Measurements from ENCODE around the gene PNLDC1.

The PNLDC1 gene

GRCh38 chr6:159766906-159767305 is 33.2 kb upstream of the PNLDC1 start:
- no peak overlapping the region for H3K4me3 ChIP-seq (ENCODE audit: low read length)
- TF ChIP-seq, protein P1, sequence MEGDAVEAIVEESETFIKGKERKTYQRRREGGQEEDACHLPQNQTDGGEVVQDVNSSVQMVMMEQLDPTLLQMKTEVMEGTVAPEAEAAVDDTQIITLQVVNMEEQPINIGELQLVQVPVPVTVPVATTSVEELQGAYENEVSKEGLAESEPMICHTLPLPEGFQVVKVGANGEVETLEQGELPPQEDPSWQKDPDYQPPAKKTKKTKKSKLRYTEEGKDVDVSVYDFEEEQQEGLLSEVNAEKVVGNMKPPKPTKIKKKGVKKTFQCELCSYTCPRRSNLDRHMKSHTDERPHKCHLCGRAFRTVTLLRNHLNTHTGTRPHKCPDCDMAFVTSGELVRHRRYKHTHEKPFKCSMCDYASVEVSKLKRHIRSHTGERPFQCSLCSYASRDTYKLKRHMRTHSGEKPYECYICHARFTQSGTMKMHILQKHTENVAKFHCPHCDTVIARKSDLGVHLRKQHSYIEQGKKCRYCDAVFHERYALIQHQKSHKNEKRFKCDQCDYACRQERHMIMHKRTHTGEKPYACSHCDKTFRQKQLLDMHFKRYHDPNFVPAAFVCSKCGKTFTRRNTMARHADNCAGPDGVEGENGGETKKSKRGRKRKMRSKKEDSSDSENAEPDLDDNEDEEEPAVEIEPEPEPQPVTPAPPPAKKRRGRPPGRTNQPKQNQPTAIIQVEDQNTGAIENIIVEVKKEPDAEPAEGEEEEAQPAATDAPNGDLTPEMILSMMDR (conservative IDR thresholded peaks at IDR 0.05; ENCODE audit: low read length), result no peak
- DNase-seq (ENCODE audit: low read depth), result no peak

GRCh38 chr6:159769470-159769869 is 30.6 kb upstream of the PNLDC1 start:
- TF ChIP-seq, protein P1 (conservative IDR thresholded peaks at IDR 0.05; ENCODE audit: low read length), result no peak
- DNase-seq (ENCODE audit: low read depth), result no peak
- H3K4me3 ChIP-seq (ENCODE audit: low read length), result no peak overlapping the region

GRCh38 chr6:159772196-159772595 is 27.9 kb upstream of the PNLDC1 start:
- DNase-seq (ENCODE audit: low read depth), result peak; percentile 51
- TF ChIP-seq, protein P1 (conservative IDR thresholded peaks at IDR 0.05; ENCODE audit: low read length), result no peak
- H3K4me3 ChIP-seq (ENCODE audit: low read length), result no peak overlapping the region

DNA sequence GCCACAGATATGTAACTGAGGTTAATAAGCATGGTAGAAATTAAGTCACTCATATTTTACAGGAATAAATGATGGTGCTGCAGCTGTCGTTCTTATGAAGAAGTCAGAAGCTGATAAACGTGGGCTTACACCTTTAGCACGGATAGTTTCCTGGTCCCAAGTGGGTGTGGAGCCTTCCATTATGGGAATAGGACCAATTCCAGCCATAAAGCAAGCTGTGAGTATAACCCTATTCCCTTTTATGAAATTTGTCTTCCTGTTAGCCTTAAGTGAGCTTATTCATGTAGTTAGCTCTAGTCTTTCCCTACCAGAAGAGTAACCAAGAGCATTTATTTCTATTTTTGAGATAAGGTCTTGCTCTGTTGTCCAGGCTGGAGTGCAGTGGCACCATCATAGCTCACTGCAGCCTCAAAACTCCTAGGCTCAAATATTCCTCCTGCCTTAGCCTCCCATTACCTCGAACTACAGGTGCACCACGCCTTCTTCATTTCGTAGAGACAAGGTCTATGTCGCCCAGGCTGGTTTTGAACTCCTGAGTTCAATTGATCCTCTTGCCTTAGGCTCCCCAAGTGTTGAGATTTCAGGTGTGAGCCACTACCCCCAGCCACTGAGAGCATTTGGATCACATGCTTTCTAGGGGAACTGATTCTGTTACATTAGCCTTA is 22.7 kb upstream of the PNLDC1 start:
- no peak overlapping the region for H3K4me3 ChIP-seq (ENCODE audit: low read length)
- TF ChIP-seq, protein P1 (conservative IDR thresholded peaks at IDR 0.05; ENCODE audit: low read length), result no peak
- no peak for DNase-seq (ENCODE audit: low read depth)

- TF ChIP-seq, protein P1 (conservative IDR thresholded peaks at IDR 0.05; ENCODE audit: low read length), result no peak
- no peak overlapping the region for H3K4me3 ChIP-seq (ENCODE audit: low read length)
- no peak for DNase-seq (ENCODE audit: low read depth)
Measured at GRCh38 chr6:159778131-159778530, 21.9 kb upstream of the PNLDC1 start.

DNA sequence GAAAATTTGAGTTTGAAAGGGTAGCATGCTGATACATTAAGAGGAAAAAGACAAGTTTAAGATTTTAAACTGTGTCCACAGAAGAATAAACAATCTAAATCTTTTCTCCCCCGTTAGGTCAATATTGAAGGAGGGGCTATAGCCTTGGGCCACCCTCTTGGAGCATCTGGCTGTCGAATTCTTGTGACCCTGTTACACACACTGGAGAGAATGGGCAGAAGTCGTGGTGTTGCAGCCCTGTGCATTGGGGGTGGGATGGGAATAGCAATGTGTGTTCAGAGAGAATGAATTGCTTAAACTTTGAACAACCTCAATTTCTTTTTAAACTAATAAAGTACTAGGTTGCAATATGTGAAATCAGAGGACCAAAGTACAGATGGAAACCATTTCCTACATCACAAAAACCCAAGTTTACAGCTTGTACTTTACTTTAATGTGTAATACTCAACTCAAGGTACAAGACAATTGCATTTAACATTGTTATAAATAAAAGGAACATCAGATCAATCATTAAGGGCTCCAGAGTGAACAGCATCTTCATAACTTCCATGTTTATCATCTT is 21.5 kb upstream of the PNLDC1 start:
- DNase-seq (ENCODE audit: low read depth), result no peak
- H3K4me3 ChIP-seq (ENCODE audit: low read length), result no peak overlapping the region
- TF ChIP-seq, protein P1 (conservative IDR thresholded peaks at IDR 0.05; ENCODE audit: low read length), result no peak

DNA sequence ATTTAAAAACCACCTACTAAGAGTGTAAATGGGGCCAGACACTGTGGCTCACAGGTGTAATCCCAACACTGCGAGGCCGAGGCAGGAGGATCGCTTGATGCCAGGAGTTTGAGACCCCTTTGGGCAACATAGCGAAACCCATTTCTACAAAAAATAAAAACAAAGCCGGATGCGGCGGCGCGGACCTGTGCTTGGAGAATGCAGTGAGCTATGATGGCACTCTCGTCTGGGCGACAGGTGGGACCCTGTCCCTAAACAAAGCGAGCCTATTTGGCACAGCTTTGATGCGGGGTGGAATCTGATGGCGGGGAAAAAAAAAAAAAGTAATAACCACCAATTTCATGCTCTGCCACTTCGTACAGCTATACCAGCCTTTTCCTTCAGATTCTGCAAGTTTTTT is 11.8 kb upstream of the PNLDC1 start:
- DNase-seq (ENCODE audit: low read depth), result no peak
- peak overlapping the region; percentile 93 for H3K4me3 ChIP-seq (ENCODE audit: low read length)
- TF ChIP-seq, protein P1 (conservative IDR thresholded peaks at IDR 0.05; ENCODE audit: low read length), result no peak
